ENCODE measurements around the gene OPRL1. TPM values are rescaled to one million over a fixed set of nuclear protein-coding genes. Genes with fewer than 3 reads are reported as not detected.

Gene OPRL1
- total RNA-seq, 4 donors from 2014 or later = 0.14 to 0.32 TPM; not detected in 2

- H3K27ac ChIP-seq = no peak overlapping the region
- intact Hi-C loops (cut with DNase I; ENCODE audit: low total_unique reads) = no loop called here
- TF ChIP-seq POLR2AphosphoS5 (IDR thresholded peaks at IDR 0.05) = no peak
- TF ChIP-seq EP300 (IDR thresholded peaks at IDR 0.05; ENCODE audit: low read depth) = no peak
- no peak overlapping the region for H3K4me3 ChIP-seq
- peaks cover 31% of the 10 kb centered on the region for H3K27me3 ChIP-seq
- no peaks in the 10 kb centered on the region for H3K9me3 ChIP-seq
- DNase-seq = no peak
- H3K36me3 ChIP-seq = peaks cover 0 to 33% (median 12%) of the 10 kb centered on the region in 4 donors
- H3K4me1 ChIP-seq = peaks cover 9 to 27% (median 15%) of the 10 kb centered on the region in 4 donors
- WGBS, 2 donors (ENCODE audit: low coverage in 1 of 2) = 79% methylated on average over 11 of the region's 11 CpGs; no CpG with 5 or more reads in 1 of the 2 donors
- in situ Hi-C loops (cut with MboI; ENCODE audit: low pct_ligation_motif_present in 1 of 4, low pct_unique_long_range_greater_than_20kb in 1 of 4, low sequenced_read_pairs in 3 of 4) = no loop called here
Observed at GRCh38 chr20:64033981-64034493, 45.8 kb upstream of the OPRL1 start.

- in situ Hi-C loops (cut with MboI; ENCODE audit: low pct_ligation_motif_present in 1 of 4, low pct_unique_long_range_greater_than_20kb in 1 of 4, low sequenced_read_pairs in 3 of 4) = no loop called here
- intact Hi-C loops (cut with DNase I; ENCODE audit: low total_unique reads) = loop anchor here (5.0 kb wide), 1 partner anchor 77 kb away; no protein-coding TSS in a partner anchor
- DNase-seq = no peak
- Histone ChIP-seq H3K4me3 (no peak overlapping the region), H3K27me3 (peaks cover 44% of the 10 kb centered on the region), H3K9me3 (no peaks in the 10 kb centered on the region), H3K4me1 (peaks cover 10 to 29% (median 18%) of the 10 kb centered on the region in 4 donors), H3K27ac (no peak overlapping the region), H3K36me3 (peaks cover 0 to 23% (median 7%) of the 10 kb centered on the region in 4 donors)
- 64 to 100% methylated on average over 1 to 12 of the region's 17 CpGs for WGBS, 2 donors (ENCODE audit: low coverage in 1 of 2)
- TF ChIP-seq CTCF (IDR thresholded peaks at IDR 0.05) (no peak), POLR2AphosphoS5 (IDR thresholded peaks at IDR 0.05) (no peak), EP300 (IDR thresholded peaks at IDR 0.05; ENCODE audit: low read depth) (no peak), POLR2A (IDR thresholded peaks at IDR 0.05) (no peak)
Observed at GRCh38 chr20:64035066-64035932, 44.6 kb upstream of the OPRL1 start.

GRCh38 chr20:64035933-64036345 is 43.9 kb upstream of the OPRL1 start, which contains the start of gene C20orf204:
TSS of gene C20orf204 (plus strand) at chr20:64036182. CDS start at chr20:64036324, 142 bp downstream.
- no peak within 1 kb of the TSS for H3K27ac ChIP-seq
- peaks cover 9 to 25% (median 15%) of the 10 kb centered on the region in 4 donors for H3K4me1 ChIP-seq
- H3K27me3 ChIP-seq = peaks cover 50% of the 10 kb centered on the region
- no peak for DNase-seq
- intact Hi-C loops (cut with DNase I; ENCODE audit: low total_unique reads) (loop anchor here (5.0 kb wide), 1 partner anchor 76 kb away; no protein-coding TSS in a partner anchor), in situ Hi-C loops (cut with MboI; ENCODE audit: low pct_ligation_motif_present in 1 of 4, low pct_unique_long_range_greater_than_20kb in 1 of 4, low sequenced_read_pairs in 3 of 4) (no loop called here)
- H3K9me3 ChIP-seq = no peaks in the 10 kb centered on the region
- no peak within 1 kb of the TSS for H3K4me3 ChIP-seq
- TF ChIP-seq CTCF (IDR thresholded peaks at IDR 0.05) (no peak), POLR2AphosphoS5 (IDR thresholded peaks at IDR 0.05) (no peak), EP300 (IDR thresholded peaks at IDR 0.05; ENCODE audit: low read depth) (no peak), POLR2A (IDR thresholded peaks at IDR 0.05) (no peak)
- 90% methylated on average over 10 of the region's 10 CpGs; no CpG with 5 or more reads in 1 of the 2 donors for WGBS, 2 donors (ENCODE audit: low coverage in 1 of 2)
- H3K36me3 ChIP-seq = peaks cover 0 to 23% (median 7%) of the 10 kb centered on the region in 4 donors

GRCh38 chr20:64036346-64037198 is 43.3 kb upstream of the OPRL1 start:
- TF ChIP-seq CTCF (IDR thresholded peaks at IDR 0.05) (no peak), POLR2AphosphoS5 (IDR thresholded peaks at IDR 0.05) (no peak), POLR2A (IDR thresholded peaks at IDR 0.05) (no peak), EP300 (IDR thresholded peaks at IDR 0.05; ENCODE audit: low read depth) (no peak)
- Histone ChIP-seq H3K4me1 (peaks cover 9 to 26% (median 15%) of the 10 kb centered on the region in 4 donors), H3K9me3 (no peaks in the 10 kb centered on the region), H3K27ac (no peak overlapping the region), H3K36me3 (peaks cover 0 to 23% (median 7%) of the 10 kb centered on the region in 4 donors), H3K4me3 (no peak overlapping the region), H3K27me3 (peaks cover 56% of the 10 kb centered on the region)
- in situ Hi-C loops (cut with MboI; ENCODE audit: low pct_ligation_motif_present in 1 of 4, low pct_unique_long_range_greater_than_20kb in 1 of 4, low sequenced_read_pairs in 3 of 4) = no loop called here
- 60 to 100% methylated on average over 1 to 16 of the region's 17 CpGs for WGBS, 2 donors (ENCODE audit: low coverage in 1 of 2)
- no peak for DNase-seq
- intact Hi-C loops (cut with DNase I; ENCODE audit: low total_unique reads) = loop anchor here (5.0 kb wide), 1 partner anchor 76 kb away; no protein-coding TSS in a partner anchor
